Smooth muscle cell (in vitro differentiated cells): ENCODE results near the gene PANK2. TPM values are rescaled to one million over a fixed set of nuclear protein-coding genes. Genes with fewer than 3 reads are reported as not detected.
"Not testable (repeated sequence)": the region's sequence is repeated elsewhere in the genome, so short reads cannot be mapped to it uniquely, and the experiment has no call there.

Experiments used
- DNase-seq: peaks from one replicate; lab custom pipeline; 2025; ENCODE audit not compliant: unreplicated experiment; lab: John Stamatoyannopoulos, UW
- H2AFZ ChIP-seq: fragments of 200-600 bp; sonication (generic); 2 replicates; pipeline ENCODE4 v1.6.0; 2016; ENCODE audit warnings: antibody characterized with exemption, low read depth, mild to moderate bottlenecking
- H3F3A ChIP-seq: fragments of 200-600 bp; sonication (generic); 2 replicates; pipeline ENCODE4 v1.6.0; 2017; ENCODE audit warnings: antibody characterized with exemption, low read depth
- H3K27ac ChIP-seq: fragments of 200-600 bp; sonication (generic); 2 replicates; pipeline ENCODE4 v1.5.1; 2016; ENCODE audit warnings: low read depth, mild to moderate bottlenecking
- H3K27me3 ChIP-seq: fragments of 200-600 bp; sonication (generic); 2 replicates; pipeline ENCODE4 v1.6.1; 2016; ENCODE audit warnings: low read depth, mild to moderate bottlenecking
- H3K36me3 ChIP-seq: fragments of 200-600 bp; sonication (generic); 2 replicates; pipeline ENCODE4 v1.5.1; 2016; ENCODE audit warnings: low read depth
- H3K4me1 ChIP-seq: fragments of 200-600 bp; sonication (generic); 2 replicates; pipeline ENCODE4 v1.5.1; 2016; ENCODE audit warnings: low read depth
- H3K4me2 ChIP-seq: fragments of 200-600 bp; sonication (generic); 2 replicates; pipeline ENCODE4 v1.6.0; 2016; ENCODE audit warnings: mild to moderate bottlenecking
- H3K4me3 ChIP-seq: fragments of 200-600 bp; sonication (generic); 2 replicates; pipeline ENCODE4 v1.5.1; 2016; ENCODE audit warnings: mild to moderate bottlenecking
- H3K79me2 ChIP-seq: fragments of 200-600 bp; sonication (generic); 2 replicates; pipeline ENCODE4 v1.6.0; 2016; ENCODE audit warnings: low read depth, mild to moderate bottlenecking
- H3K9ac ChIP-seq: fragments of 200-600 bp; sonication (generic); 2 replicates; pipeline ENCODE4 v1.6.0; 2016; ENCODE audit warnings: low read depth
- H3K9me3 ChIP-seq: fragments of 200-600 bp; sonication (generic); replicated peaks from 2 replicates; pipeline ENCODE4 v1.5.1; 2016; ENCODE audit warnings: low read depth
- H4K20me1 ChIP-seq: fragments of 200-600 bp; sonication (generic); 2 replicates; pipeline ENCODE4 v1.6.0; 2016; ENCODE audit warnings: low read depth
- CTCF ChIP-seq: fragments of 200-600 bp; sonication (generic); IDR thresholded peaks from 2 replicates; pipeline ENCODE4 v1.5.1; 2017; ENCODE audit warnings: borderline replicate concordance, mild to moderate bottlenecking, antibody characterized with exemption; ENCODE audit not compliant: insufficient read depth, poor library complexity, severe bottlenecking
- WGBS: methylation state at CpG from one replicate; pipeline ENCODE4 v1.1.7; 2016; ENCODE audit warnings: low lambda C conversion rate; 5-methylcytosine and 5-hydroxymethylcytosine counted together
- polyA plus RNA-seq: library from polyadenylated mRNA; unstranded; fragments of >200 nt; fragmentation: Nextera tagmentation; extraction: Ambion mirVana; gene quantifications from 2 replicates; pipeline ENCODE4 v1.2.1, GENCODE V29; 2016
- total RNA-seq: library from RNA; depleted of rRNA; stranded (reverse); fragments of >200 nt; gene quantifications from 2 replicates; pipeline ENCODE4 v1.2.3, GENCODE V29; 2014

PANK2 gene
- total and polyA plus RNA-seq, 2 experiments from 2014 or later, result 24.7 to 40.8 TPM

DNA sequence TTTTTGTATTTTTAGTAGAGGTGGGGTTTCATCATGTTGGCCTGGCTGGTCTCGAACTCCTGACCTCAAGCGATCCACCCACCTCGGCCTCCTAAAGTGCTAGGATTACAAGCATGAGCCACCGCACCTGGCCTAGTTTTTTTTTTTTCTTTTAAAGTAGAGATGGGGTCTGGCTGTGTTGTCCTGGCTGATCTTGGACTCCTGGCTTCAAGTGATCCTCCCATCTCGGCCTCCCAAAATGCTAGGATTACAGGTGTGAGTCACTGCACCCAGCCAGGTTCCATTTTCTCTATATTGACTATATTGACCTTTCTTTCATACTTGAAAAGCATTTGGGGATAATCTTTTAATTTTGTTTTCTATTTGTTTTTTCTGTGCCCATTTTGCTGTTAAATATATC is 13.3 kb downstream of the PANK2 start:
- Histone ChIP-seq H3K27ac (no peak overlapping the region), H3K36me3 (no peaks in the 10 kb centered on the region), H3K4me2 (no peak overlapping the region), H2AFZ (no peak overlapping the region), H3K9me3 (no peaks in the 10 kb centered on the region), H3K79me2 (peaks cover 100% of the 10 kb centered on the region), H3K9ac (no peak overlapping the region), H3F3A (no peaks in the 10 kb centered on the region), H3K4me1 (peaks cover 4% of the 10 kb centered on the region), H3K27me3 (no peaks in the 10 kb centered on the region), H3K4me3 (no peak overlapping the region), H4K20me1 (peaks cover 100% of the 10 kb centered on the region)
- TF ChIP-seq CTCF, result no peak
- 98% methylated on average over 5 of the region's 5 CpGs for WGBS
- no peak for DNase-seq

- TF ChIP-seq CTCF, result no peak
- peaks cover 100% of the 10 kb centered on the region for H3K79me2 ChIP-seq
- H3K4me3 ChIP-seq, result no peak overlapping the region
- no peak overlapping the region for H3K9ac ChIP-seq
- no peak overlapping the region for H3K4me2 ChIP-seq
- no peaks in the 10 kb centered on the region for H3K27me3 ChIP-seq
- no peak overlapping the region for H3K27ac ChIP-seq
- 95% methylated on average over 2 of the region's 2 CpGs for WGBS
- no peak overlapping the region for H2AFZ ChIP-seq
- no peaks in the 10 kb centered on the region for H3K9me3 ChIP-seq
- H3K4me1 ChIP-seq, result no peaks in the 10 kb centered on the region
- no peaks in the 10 kb centered on the region for H3F3A ChIP-seq
- H3K36me3 ChIP-seq, result peaks cover 10% of the 10 kb centered on the region
- no peak for DNase-seq
- peaks cover 100% of the 10 kb centered on the region for H4K20me1 ChIP-seq
Observed at GRCh38 chr20:3904224-3904623, 15.0 kb downstream of the PANK2 start.

GRCh38 chr20:3904857-3905256 is 15.7 kb downstream of the PANK2 start:
- Histone ChIP-seq H3K27ac (no peak overlapping the region), H3K4me1 (no peaks in the 10 kb centered on the region), H3K4me2 (no peak overlapping the region), H3K79me2 (peaks cover 100% of the 10 kb centered on the region), H3K9me3 (no peaks in the 10 kb centered on the region), H3K4me3 (no peak overlapping the region), H4K20me1 (peaks cover 100% of the 10 kb centered on the region), H3K9ac (no peak overlapping the region), H3K36me3 (peaks cover 10% of the 10 kb centered on the region), H2AFZ (no peak overlapping the region), H3K27me3 (no peaks in the 10 kb centered on the region), H3F3A (no peaks in the 10 kb centered on the region)
- no peak for TF ChIP-seq CTCF
- DNase-seq, result no peak
- 97% methylated on average over 5 of the region's 5 CpGs for WGBS

GRCh38 chr20:3906744-3907721 is 17.8 kb downstream of the PANK2 start:
- H3K36me3 ChIP-seq, result peaks cover 19% of the 10 kb centered on the region
- not testable (repeated sequence) for H3K4me2 ChIP-seq, DNase-seq, H3K4me1 ChIP-seq, H3K4me3 ChIP-seq, H3F3A ChIP-seq, H2AFZ ChIP-seq, H3K27me3 ChIP-seq, H3K9me3 ChIP-seq, H3K9ac ChIP-seq
- peak overlapping the region; percentile 26 for H3K27ac ChIP-seq
- 92% methylated on average over 17 of the region's 17 CpGs for WGBS
- peaks cover 100% of the 10 kb centered on the region for H3K79me2 ChIP-seq
- peaks cover 100% of the 10 kb centered on the region for H4K20me1 ChIP-seq
